Measurements from ENCODE around the gene AQP7. TPM values are rescaled to one million over a fixed set of nuclear protein-coding genes. Genes with fewer than 3 reads are reported as not detected.
"Not testable (repeated sequence)": the region's sequence is repeated elsewhere in the genome, so short reads cannot be mapped to it uniquely, and the experiment has no call there.

The AQP7 gene
- total RNA-seq, 4 donors from 2014 or later, result 0.15 to 0.57 TPM; not detected in 2

- 79 to 80% methylated on average over 4 of the region's 4 CpGs for WGBS, 2 donors
- H3K9me3 ChIP-seq, result no peaks in the 10 kb centered on the region
- intact Hi-C loops (cut with DNase I), result loop anchor here (5.0 kb wide), 2 partner anchors 42 to 57 kb away; partner anchors contain the start of gene AQP3
- peak overlapping the region; percentile 4 to 25 (median 13) for H3K27ac ChIP-seq
- DNase-seq, result no peak
- no peaks in the 10 kb centered on the region for H3K36me3 ChIP-seq
- no peaks in the 10 kb centered on the region for H3K27me3 ChIP-seq
- no peak overlapping the region for H3K4me3 ChIP-seq
- TF ChIP-seq, protein P1, sequence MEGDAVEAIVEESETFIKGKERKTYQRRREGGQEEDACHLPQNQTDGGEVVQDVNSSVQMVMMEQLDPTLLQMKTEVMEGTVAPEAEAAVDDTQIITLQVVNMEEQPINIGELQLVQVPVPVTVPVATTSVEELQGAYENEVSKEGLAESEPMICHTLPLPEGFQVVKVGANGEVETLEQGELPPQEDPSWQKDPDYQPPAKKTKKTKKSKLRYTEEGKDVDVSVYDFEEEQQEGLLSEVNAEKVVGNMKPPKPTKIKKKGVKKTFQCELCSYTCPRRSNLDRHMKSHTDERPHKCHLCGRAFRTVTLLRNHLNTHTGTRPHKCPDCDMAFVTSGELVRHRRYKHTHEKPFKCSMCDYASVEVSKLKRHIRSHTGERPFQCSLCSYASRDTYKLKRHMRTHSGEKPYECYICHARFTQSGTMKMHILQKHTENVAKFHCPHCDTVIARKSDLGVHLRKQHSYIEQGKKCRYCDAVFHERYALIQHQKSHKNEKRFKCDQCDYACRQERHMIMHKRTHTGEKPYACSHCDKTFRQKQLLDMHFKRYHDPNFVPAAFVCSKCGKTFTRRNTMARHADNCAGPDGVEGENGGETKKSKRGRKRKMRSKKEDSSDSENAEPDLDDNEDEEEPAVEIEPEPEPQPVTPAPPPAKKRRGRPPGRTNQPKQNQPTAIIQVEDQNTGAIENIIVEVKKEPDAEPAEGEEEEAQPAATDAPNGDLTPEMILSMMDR (IDR thresholded peaks at IDR 0.05), result no peak
- no peak for TF ChIP-seq POLR2A (IDR thresholded peaks at IDR 0.05)
- H3K4me1 ChIP-seq, result peaks cover 0 to 50% (median 21%) of the 10 kb centered on the region in 3 donors
These were observed 2.5 kb upstream of the AQP7 start for GRCh38 chr9:33404788-33405362.

DNA sequence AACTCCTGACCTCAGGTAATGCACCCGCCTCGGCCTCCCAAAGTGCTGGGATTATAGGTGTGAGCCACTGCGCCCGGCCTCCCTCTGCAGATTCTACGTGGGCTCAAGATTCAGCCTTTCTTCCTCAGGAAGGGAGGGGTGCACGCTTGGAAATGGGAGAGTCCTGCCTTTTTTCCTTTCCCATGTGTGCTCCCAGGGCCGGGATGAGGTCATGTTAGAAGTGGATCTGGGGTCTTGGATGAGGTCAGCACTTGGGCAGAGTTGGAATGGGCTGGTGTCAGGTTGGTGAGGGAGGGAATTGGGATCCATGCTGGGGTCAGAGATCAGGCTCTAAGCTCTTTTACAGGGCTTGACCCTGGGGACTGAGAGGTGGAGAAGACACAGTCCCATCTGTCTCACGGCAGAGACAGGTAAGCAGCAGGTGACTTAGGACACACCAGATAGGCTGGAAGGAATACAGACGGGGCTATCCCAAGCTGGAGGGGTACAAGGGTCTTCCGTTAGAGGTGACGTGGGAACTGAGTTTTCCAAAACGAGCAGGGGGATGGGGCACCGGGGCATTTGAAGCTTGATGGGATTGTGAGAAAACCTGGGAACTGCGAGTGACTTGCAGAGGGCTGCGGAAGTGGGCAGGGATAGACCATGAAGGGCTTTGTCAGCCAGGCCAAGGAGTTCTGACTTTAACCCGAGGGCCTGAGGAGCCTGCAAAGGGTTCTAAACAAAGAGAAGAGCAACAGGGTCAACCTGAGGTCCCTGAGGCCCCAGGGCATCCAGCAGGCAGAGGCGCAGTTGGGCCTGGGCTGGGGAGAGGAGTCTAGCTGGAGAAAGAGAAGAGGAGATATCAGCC, 1.8 kb upstream of the AQP7 start:
- Histone ChIP-seq H3K9me3 (no peaks in the 10 kb centered on the region), H3K27ac (peak overlapping the region; percentile 4 to 25 (median 22)), H3K4me1 (peaks cover 0 to 50% (median 21%) of the 10 kb centered on the region in 3 donors), H3K4me3 (no peak overlapping the region), H3K36me3 (no peaks in the 10 kb centered on the region), H3K27me3 (no peaks in the 10 kb centered on the region)
- 73 to 80% methylated on average over 13 to 14 of the region's 17 CpGs for WGBS, 2 donors
- TF ChIP-seq POLR2A (IDR thresholded peaks at IDR 0.05), result no peak
- TF ChIP-seq, protein P1 (IDR thresholded peaks at IDR 0.05), result no peak
- intact Hi-C loops (cut with DNase I), result loop anchor here (5.0 kb wide), 1 partner anchor 43 kb away; the partner anchor contains the start of gene AQP3
- no peak for DNase-seq

- intact Hi-C loops (cut with DNase I), result loop anchor here (5.0 kb wide), 1 partner anchor 45 kb away; the partner anchor contains the start of gene AQP3
- not testable (repeated sequence) for H3K36me3 ChIP-seq, H3K27me3 ChIP-seq, DNase-seq, H3K9me3 ChIP-seq
- H3K27ac ChIP-seq, result peak overlapping the region in 1 of 4 donors; percentile 25
- no CpG with 5 or more reads among the region's 10 CpGs for WGBS, 2 donors
- H3K4me3 ChIP-seq, result peak overlapping the region in 1 of 4 donors; percentile 23
- H3K4me1 ChIP-seq, result peaks cover 0 to 31% (median 12%) of the 10 kb centered on the region in 3 donors
These were observed 559 bp downstream of the AQP7 start for GRCh38 chr9:33401809-33402208.

- intact Hi-C loops (cut with DNase I); H3K27me3 ChIP-seq; H3K9me3 ChIP-seq; DNase-seq; H3K36me3 ChIP-seq; H3K4me3 ChIP-seq; H3K27ac ChIP-seq: not testable (repeated sequence)
- H3K4me1 ChIP-seq, result peaks cover 0 to 20% (median 3%) of the 10 kb centered on the region in 3 donors
- WGBS, 2 donors, result 56 to 64% methylated on average over 3 to 4 of the region's 4 CpGs
These were observed 3.3 kb downstream of the AQP7 start for GRCh38 chr9:33399047-33399446.

GRCh38 chr9:33397801-33398200, 4.6 kb downstream of the AQP7 start:
- H3K27ac ChIP-seq; intact Hi-C loops (cut with DNase I); H3K9me3 ChIP-seq; H3K36me3 ChIP-seq; DNase-seq; H3K4me3 ChIP-seq; H3K27me3 ChIP-seq: not testable (repeated sequence)
- 67 to 77% methylated on average over 2 of the region's 4 CpGs for WGBS, 2 donors
- H3K4me1 ChIP-seq, result peaks cover 0 to 10% (median 0%) of the 10 kb centered on the region in 3 donors

- H3K9me3 ChIP-seq; H3K36me3 ChIP-seq; DNase-seq; H3K27me3 ChIP-seq; H3K4me3 ChIP-seq; H3K27ac ChIP-seq; intact Hi-C loops (cut with DNase I): not testable (repeated sequence)
- WGBS, 2 donors, result 73 to 86% methylated on average over 4 to 10 of the region's 15 CpGs
- H3K4me1 ChIP-seq, result peaks cover 0 to 24% (median 14%) of the 10 kb centered on the region in 3 donors
These were observed 7.0 kb downstream of the AQP7 start for GRCh38 chr9:33395159-33395879.

GRCh38 chr9:33393986-33394385, 8.4 kb downstream of the AQP7 start:
- DNase-seq; intact Hi-C loops (cut with DNase I); H3K9me3 ChIP-seq; H3K36me3 ChIP-seq; H3K27me3 ChIP-seq; H3K27ac ChIP-seq; H3K4me3 ChIP-seq: not testable (repeated sequence)
- H3K4me1 ChIP-seq, result peaks cover 0 to 24% (median 14%) of the 10 kb centered on the region in 3 donors
- 75 to 77% methylated on average over 3 of the region's 3 CpGs for WGBS, 2 donors

Measured in esophagus squamous epithelium (tissue), 5 donors.